Fibroblast of lung (primary cell): ENCODE data around the gene TSHR. TPM values are rescaled to one million over a fixed set of nuclear protein-coding genes. Genes with fewer than 3 reads are reported as not detected.

Experiments used
- DNase-seq, 2 donors: peaks; one replicate each; pipeline versions ENCODE4 v3.0.0 to v3.0.0-alpha.2; 2010; ENCODE audit warnings: low read depth in 2 of 2
- H2AFZ ChIP-seq: 2 replicates; pipeline ENCODE4 v1.5.1; 2012; ENCODE audit warnings: low read length, control low read depth, inconsistent platforms
- H3K27ac ChIP-seq: 2 replicates; pipeline ENCODE4 v1.5.1; 2011; ENCODE audit warnings: low read length, control low read depth; ENCODE audit not compliant: insufficient read depth
- H3K27me3 ChIP-seq: 2 replicates; pipeline ENCODE4 v1.5.1; 2011; ENCODE audit warnings: mild to moderate bottlenecking, low read length; ENCODE audit not compliant: control insufficient read depth, insufficient read depth
- H3K36me3 ChIP-seq: 2 replicates; pipeline ENCODE4 v1.5.1; 2011; ENCODE audit warnings: low read length; ENCODE audit not compliant: control insufficient read depth, insufficient read depth
- H3K4me1 ChIP-seq: 2 replicates; pipeline ENCODE4 v1.5.1; 2011; ENCODE audit warnings: low read length; ENCODE audit not compliant: control insufficient read depth, insufficient read depth; ENCODE audit errors: extremely low read depth
- H3K4me2 ChIP-seq: 2 replicates; pipeline ENCODE4 v1.5.1; 2011; ENCODE audit warnings: low read length, control low read depth; ENCODE audit not compliant: insufficient read depth; ENCODE audit errors: extremely low read depth
- H3K4me3 ChIP-seq, 4 experiments: fragments of 200-600 bp in 1 of 4; sonication (generic) in 1 of 4; replicated peaks in 1 of 4; 2 replicates each; pipeline ENCODE4 v1.5.1; 2011 to 2016; ENCODE audit warnings: low read length in 4 of 4, low read depth in 3 of 4, mild to moderate bottlenecking in 3 of 4, control low read depth in 2 of 4, inconsistent platforms in 1 of 4, mixed read lengths in 1 of 4; ENCODE audit not compliant: insufficient read depth in 1 of 4; ENCODE audit errors: control extremely low read depth in 1 of 4
- H3K79me2 ChIP-seq: 2 replicates; pipeline ENCODE4 v1.5.1; 2012; ENCODE audit warnings: mild to moderate bottlenecking, low read length, inconsistent platforms; ENCODE audit not compliant: control insufficient read depth, insufficient read depth
- H3K9ac ChIP-seq: 2 replicates; pipeline ENCODE4 v1.5.1; 2011; ENCODE audit warnings: mild to moderate bottlenecking, low read length, control low read depth; ENCODE audit not compliant: insufficient read depth
- H3K9me3 ChIP-seq: 2 replicates; pipeline ENCODE4 v1.5.1; 2012; ENCODE audit warnings: low read depth, low read length; ENCODE audit not compliant: control insufficient read depth, insufficient read depth
- H4K20me1 ChIP-seq: 2 replicates; pipeline ENCODE4 v1.5.1; 2011; ENCODE audit warnings: low read length; ENCODE audit not compliant: control insufficient read depth, insufficient read depth; ENCODE audit errors: extremely low read depth
- CTCF ChIP-seq, 2 donors: IDR thresholded peaks in 1 of 2; conservative IDR thresholded peaks in 1 of 2; 1 replicate in 1 of 2; 2 replicates in 1 of 2; pipeline ENCODE4 v1.5.1; 2011 to 2012; ENCODE audit warnings: low read length in 2 of 2, control low read depth in 1 of 2, inconsistent platforms in 1 of 2, low read depth in 1 of 2, mild to moderate bottlenecking in 1 of 2
- EZH2 ChIP-seq: IDR thresholded peaks from 2 replicates; pipeline ENCODE4 v1.5.1; 2012; ENCODE audit warnings: low read length, control low read depth, mild to moderate bottlenecking; ENCODE audit errors: missing control alignments
- polyA plus RNA-seq, 2 donors: library from polyadenylated mRNA; depleted of rRNA in 1 of 2; stranded (reverse) in 1 of 2; unstranded in 1 of 2; fragments of >200 nt; gene quantifications; 2 replicates each; pipeline ENCODE4 v1.2.1, GENCODE V29; 2011 to 2012; ENCODE audit warnings: missing spikeins in 1 of 2
- total RNA-seq: library from RNA; depleted of rRNA; stranded (reverse); fragments of >200 nt; gene quantifications from 2 replicates; pipeline ENCODE4 v1.2.1, GENCODE V29; 2014

The TSHR gene
- total and polyA plus RNA-seq, 2 donors (not counting 1 experiment from before 2014, with no cell fraction given), result not detected

- Histone ChIP-seq H3K4me3 (no peak overlapping the region), H3K4me2 (no peak overlapping the region), H3K36me3 (peaks cover 5% of the 10 kb centered on the region), H2AFZ (no peak overlapping the region), H3K27me3 (no peaks in the 10 kb centered on the region), H3K9ac (no peak overlapping the region), H3K27ac (no peak overlapping the region), H3K4me1 (no peaks in the 10 kb centered on the region), H3K79me2 (no peaks in the 10 kb centered on the region), H4K20me1 (no peaks in the 10 kb centered on the region), H3K9me3 (no peaks in the 10 kb centered on the region)
- no peak for TF ChIP-seq EZH2
- no peak for TF ChIP-seq CTCF (conservative IDR thresholded peaks at IDR 0.05 in 1 of 2, IDR thresholded peaks at IDR 0.05 in 1 of 2; ENCODE audit: low read depth in 1 of 2, low read length in 2 of 2)
- DNase-seq, result no peak
Measured at GRCh38 chr14:81187832-81188522, 232.6 kb downstream of the TSHR start.

- no peak overlapping the region for H3K27ac ChIP-seq
- H3K27me3 ChIP-seq, result no peaks in the 10 kb centered on the region
- H3K36me3 ChIP-seq, result peaks cover 9% of the 10 kb centered on the region
- H2AFZ ChIP-seq, result no peak overlapping the region
- H3K4me2 ChIP-seq, result no peak overlapping the region
- H3K4me1 ChIP-seq, result no peaks in the 10 kb centered on the region
- H4K20me1 ChIP-seq, result no peaks in the 10 kb centered on the region
- no peak for DNase-seq
- no peak overlapping the region for H3K4me3 ChIP-seq
- no peaks in the 10 kb centered on the region for H3K79me2 ChIP-seq
- H3K9me3 ChIP-seq, result no peaks in the 10 kb centered on the region
- no peak overlapping the region for H3K9ac ChIP-seq
- TF ChIP-seq EZH2, result no peak
- TF ChIP-seq CTCF (conservative IDR thresholded peaks at IDR 0.05 in 1 of 2, IDR thresholded peaks at IDR 0.05 in 1 of 2; ENCODE audit: low read depth in 1 of 2, low read length in 2 of 2), result no peak
Measured at GRCh38 chr14:81192594-81192993, 237.2 kb downstream of the TSHR start.

GRCh38 chr14:81193924-81194633, 238.7 kb downstream of the TSHR start:
- peaks cover 9% of the 10 kb centered on the region for H3K36me3 ChIP-seq
- no peak for DNase-seq

More at GRCh38 chr14:81193924-81194633, 238.7 kb downstream of the TSHR start:
- Histone ChIP-seq H3K4me2 (no peak overlapping the region), H3K4me1 (no peaks in the 10 kb centered on the region), H3K27me3 (no peaks in the 10 kb centered on the region), H3K79me2 (no peaks in the 10 kb centered on the region), H3K4me3 (no peak overlapping the region), H3K9ac (no peak overlapping the region), H3K9me3 (no peaks in the 10 kb centered on the region), H2AFZ (no peak overlapping the region), H4K20me1 (no peaks in the 10 kb centered on the region), H3K27ac (no peak overlapping the region)
- TF ChIP-seq CTCF (conservative IDR thresholded peaks at IDR 0.05 in 1 of 2, IDR thresholded peaks at IDR 0.05 in 1 of 2; ENCODE audit: low read depth in 1 of 2, low read length in 2 of 2), result no peak
- TF ChIP-seq EZH2, result no peak
